ENCODE results near the gene CDH23. TPM values are rescaled to one million over a fixed set of nuclear protein-coding genes. Genes with fewer than 3 reads are reported as not detected.

CDH23 gene
- total RNA-seq, 1 experiment from 2014 or later: not detected

- no TSS peak for BruUV-seq (replicated peaks)
- Histone ChIP-seq H3K27me3 (ENCODE audit: low read length) (no peaks in the 10 kb centered on the region), H3K4me1 (ENCODE audit: insufficient read depth, low read length) (no peaks in the 10 kb centered on the region), H2AFZ (ENCODE audit: low read length) (no peak overlapping the region), H3K36me3 (ENCODE audit: low read depth, low read length) (peaks cover 3% of the 10 kb centered on the region; the same call in 1 of the 2 replicates), H3K4me3 (ENCODE audit: low read length) (no peak overlapping the region), H3K9me2 (replicated peaks; ENCODE audit: low read length) (no peaks in the 10 kb centered on the region), H3F3A (ENCODE audit: low read length, unreplicated experiment) (no peaks in the 10 kb centered on the region), H3K27ac (ENCODE audit: low read length) (no peak overlapping the region), H3K79me2 (ENCODE audit: low read length) (no peaks in the 10 kb centered on the region), H3K9me3 (ENCODE audit: low read length) (no peaks in the 10 kb centered on the region), H4K20me1 (ENCODE audit: low read length) (no peaks in the 10 kb centered on the region), H3K4me2 (ENCODE audit: low read length) (no peak overlapping the region), H3K9ac (ENCODE audit: low read length) (no peak overlapping the region)
- no peak for DNase-seq
- TF ChIP-seq, protein P1, sequence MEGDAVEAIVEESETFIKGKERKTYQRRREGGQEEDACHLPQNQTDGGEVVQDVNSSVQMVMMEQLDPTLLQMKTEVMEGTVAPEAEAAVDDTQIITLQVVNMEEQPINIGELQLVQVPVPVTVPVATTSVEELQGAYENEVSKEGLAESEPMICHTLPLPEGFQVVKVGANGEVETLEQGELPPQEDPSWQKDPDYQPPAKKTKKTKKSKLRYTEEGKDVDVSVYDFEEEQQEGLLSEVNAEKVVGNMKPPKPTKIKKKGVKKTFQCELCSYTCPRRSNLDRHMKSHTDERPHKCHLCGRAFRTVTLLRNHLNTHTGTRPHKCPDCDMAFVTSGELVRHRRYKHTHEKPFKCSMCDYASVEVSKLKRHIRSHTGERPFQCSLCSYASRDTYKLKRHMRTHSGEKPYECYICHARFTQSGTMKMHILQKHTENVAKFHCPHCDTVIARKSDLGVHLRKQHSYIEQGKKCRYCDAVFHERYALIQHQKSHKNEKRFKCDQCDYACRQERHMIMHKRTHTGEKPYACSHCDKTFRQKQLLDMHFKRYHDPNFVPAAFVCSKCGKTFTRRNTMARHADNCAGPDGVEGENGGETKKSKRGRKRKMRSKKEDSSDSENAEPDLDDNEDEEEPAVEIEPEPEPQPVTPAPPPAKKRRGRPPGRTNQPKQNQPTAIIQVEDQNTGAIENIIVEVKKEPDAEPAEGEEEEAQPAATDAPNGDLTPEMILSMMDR (conservative IDR thresholded peaks at IDR 0.05; ENCODE audit: low read depth, low read length): no peak
- no peak for TF ChIP-seq EZH2phosphoT487 (IDR thresholded peaks at IDR 0.05; ENCODE audit: borderline replicate concordance, low read length)
- TF ChIP-seq EZH2 (IDR thresholded peaks at IDR 0.05; ENCODE audit: low read length, unreplicated experiment): no peak
- intact Hi-C loops (cut with micrococcal nuclease): loop anchor here (5.0 kb wide), 2 partner anchors 43 to 108 kb away; partner anchors contain the start of gene VSIR
- CTCF ChIA-PET: no interaction called here
- POLR2A ChIA-PET (ENCODE audit: unreplicated experiment): no interaction called here
- no peak for ATAC-seq
Measured at GRCh38 chr10:71814922-71815411, 418.2 kb downstream of the CDH23 start.

DNA sequence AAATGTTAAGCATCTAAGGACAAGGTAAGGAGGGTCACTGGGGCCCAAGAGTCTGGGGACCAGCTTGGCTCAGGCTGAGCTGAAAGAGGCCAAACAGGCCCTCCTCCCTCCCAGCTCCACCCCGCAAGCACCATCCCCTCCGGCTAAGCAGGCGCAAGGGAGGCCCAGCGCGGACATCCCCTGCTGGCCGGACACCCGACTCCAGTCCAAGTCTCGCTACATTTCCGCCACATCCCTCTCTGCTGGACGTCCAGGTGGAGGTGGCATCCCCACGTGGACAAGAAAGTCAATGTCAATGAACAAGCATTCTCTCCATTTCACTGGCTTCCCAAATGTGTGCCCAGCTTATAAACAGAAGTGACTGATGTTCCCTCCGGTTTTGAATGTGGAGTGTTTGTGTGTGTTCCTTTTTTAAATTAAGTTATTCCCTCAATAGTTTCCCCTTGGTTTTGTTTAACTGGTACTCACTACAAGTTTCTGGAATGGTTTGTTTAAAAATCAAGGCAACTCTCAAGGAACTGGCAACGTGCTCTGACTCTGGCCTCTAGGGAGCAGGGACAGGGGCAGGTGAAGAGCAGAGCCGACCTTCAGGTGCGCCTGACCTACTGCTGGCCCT is 418.9 kb downstream of the CDH23 start:
- ChIA-PET CTCF (no interaction called here), POLR2A (ENCODE audit: unreplicated experiment) (no interaction called here)
- Histone ChIP-seq H3K9me3 (ENCODE audit: low read length) (no peaks in the 10 kb centered on the region), H2AFZ (ENCODE audit: low read length) (no peak overlapping the region), H3F3A (ENCODE audit: low read length, unreplicated experiment) (no peaks in the 10 kb centered on the region), H3K9ac (ENCODE audit: low read length) (no peak overlapping the region), H3K4me1 (ENCODE audit: insufficient read depth, low read length) (no peaks in the 10 kb centered on the region), H4K20me1 (ENCODE audit: low read length) (no peaks in the 10 kb centered on the region), H3K79me2 (ENCODE audit: low read length) (no peaks in the 10 kb centered on the region), H3K27ac (ENCODE audit: low read length) (no peak overlapping the region), H3K36me3 (ENCODE audit: low read depth, low read length) (peaks cover 3% of the 10 kb centered on the region; the same call in 1 of the 2 replicates), H3K4me3 (ENCODE audit: low read length) (no peak overlapping the region), H3K27me3 (ENCODE audit: low read length) (no peaks in the 10 kb centered on the region), H3K9me2 (replicated peaks; ENCODE audit: low read length) (no peaks in the 10 kb centered on the region), H3K4me2 (ENCODE audit: low read length) (no peak overlapping the region)
- no peak for TF ChIP-seq EZH2phosphoT487 (IDR thresholded peaks at IDR 0.05; ENCODE audit: borderline replicate concordance, low read length)
- no peak for TF ChIP-seq EZH2 (IDR thresholded peaks at IDR 0.05; ENCODE audit: low read length, unreplicated experiment)
- TF ChIP-seq, protein P1 (conservative IDR thresholded peaks at IDR 0.05; ENCODE audit: low read depth, low read length): no peak
- ATAC-seq (no peak), DNase-seq (no peak)
- intact Hi-C loops (cut with micrococcal nuclease): no loop called here
- BruUV-seq (replicated peaks): no TSS peak

- CTCF ChIA-PET: no interaction called here
Measured at GRCh38 chr10:71816421-71816851, 419.7 kb downstream of the CDH23 start.

More at GRCh38 chr10:71816421-71816851, 419.7 kb downstream of the CDH23 start:
- intact Hi-C loops (cut with micrococcal nuclease): no loop called here
- Histone ChIP-seq H3F3A (ENCODE audit: low read length, unreplicated experiment) (no peaks in the 10 kb centered on the region), H3K79me2 (ENCODE audit: low read length) (no peaks in the 10 kb centered on the region), H3K36me3 (ENCODE audit: low read depth, low read length) (peaks cover 3% of the 10 kb centered on the region; the same call in 1 of the 2 replicates), H3K4me2 (ENCODE audit: low read length) (no peak overlapping the region), H2AFZ (ENCODE audit: low read length) (no peak overlapping the region), H4K20me1 (ENCODE audit: low read length) (no peaks in the 10 kb centered on the region), H3K9ac (ENCODE audit: low read length) (no peak overlapping the region), H3K9me3 (ENCODE audit: low read length) (no peaks in the 10 kb centered on the region), H3K27me3 (ENCODE audit: low read length) (no peaks in the 10 kb centered on the region), H3K4me1 (ENCODE audit: insufficient read depth, low read length) (no peaks in the 10 kb centered on the region), H3K9me2 (replicated peaks; ENCODE audit: low read length) (no peaks in the 10 kb centered on the region), H3K4me3 (ENCODE audit: low read length) (no peak overlapping the region), H3K27ac (ENCODE audit: low read length) (no peak overlapping the region)
- BruUV-seq (replicated peaks): no TSS peak
- ATAC-seq: no peak
- POLR2A ChIA-PET (ENCODE audit: unreplicated experiment): interaction anchor here (0.7 kb wide), 1 partner anchor 80 kb away, joined by 3 read pairs; no protein-coding TSS in a partner anchor
- TF ChIP-seq, protein P1 (conservative IDR thresholded peaks at IDR 0.05; ENCODE audit: low read depth, low read length): no peak
- TF ChIP-seq EZH2phosphoT487 (IDR thresholded peaks at IDR 0.05; ENCODE audit: borderline replicate concordance, low read length) (no peak), EZH2 (IDR thresholded peaks at IDR 0.05; ENCODE audit: low read length, unreplicated experiment) (no peak)
- no peak for DNase-seq
